ENCODE results near the gene IGFLR1. TPM values are rescaled to one million over a fixed set of nuclear protein-coding genes. Genes with fewer than 3 reads are reported as not detected.

The IGFLR1 gene
- total and polyA plus RNA-seq, 9 of the 15 experiments (the other 6 are each of a cell fraction or from before 2014, with no cell fraction given) = 1.0 to 14.3 (median 4.6) TPM

GRCh38 chr19:35779033-35779432, 36.8 kb upstream of the IGFLR1 start:
- CTCF ChIA-PET (ENCODE audit: low intra/inter-chr PET ratio) = interaction anchor here (0.7 kb wide), 1 partner anchor 1351 kb away, joined by 3 read pairs; no protein-coding TSS in a partner anchor
- WGBS (ENCODE audit: insufficient coverage, low coverage, missing lambda C conversion rate) = 64% methylated on average over 6 of the region's 8 CpGs
- POLR2A ChIA-PET = interaction anchor here (0.7 kb wide), 1 partner anchor 438 kb away, joined by 4 read pairs; no protein-coding TSS in a partner anchor
- ATAC-seq (no peak), DNase-seq (ENCODE audit: extremely low read depth in 1 of 4, low spot score in 3 of 4) (no peak), FAIRE-seq (no peak)
- H2AFZ ChIP-seq (ENCODE audit: low read depth, low read length) = no peak overlapping the region
- no peaks in the 10 kb centered on the region for H3K9me1 ChIP-seq (ENCODE audit: control insufficient read depth, insufficient read depth, low read length)
- H3K4me3 ChIP-seq = no peak overlapping the region
- no peaks in the 10 kb centered on the region for H3K27me3 ChIP-seq (ENCODE audit: control insufficient read depth in 2 of 2, insufficient read depth in 2 of 2, low read length in 2 of 2)
- H3K4me2 ChIP-seq (ENCODE audit: insufficient read depth, low read length) = no peak overlapping the region
- peak overlapping the region in 1 of 2 experiments; percentile 45; a peak in 1 of 4 replicates for H3K9ac ChIP-seq (ENCODE audit: insufficient read depth in 1 of 2, low read depth in 2 of 2, low read length in 2 of 2)
- H3K36me3 ChIP-seq (ENCODE audit: control insufficient read depth, insufficient read depth, low read length) = peaks cover 24% of the 10 kb centered on the region; the same call in 2 of the 3 replicates
- no peaks in the 10 kb centered on the region for H4K20me1 ChIP-seq (replicated peaks; ENCODE audit: control insufficient read depth, insufficient read depth, low read length)
- no TSS peak for BruUV-seq (replicated peaks)
- H3K9me3 ChIP-seq (replicated peaks; ENCODE audit: control insufficient read depth, insufficient read depth, low read depth, low read length) = no peaks in the 10 kb centered on the region
- no peak overlapping the region for H3K27ac ChIP-seq (ENCODE audit: extremely low read depth, low read depth, low read length)
- peaks cover 5% of the 10 kb centered on the region; the same call in 1 of the 3 replicates for H3K79me2 ChIP-seq (ENCODE audit: control insufficient read depth, insufficient read depth, low read length)
- intact Hi-C loops (cut with micrococcal nuclease) = no loop called here
- in situ Hi-C loops (cut with MboI) = no loop called here
- H3K4me1 ChIP-seq (replicated peaks in 1 of 2; ENCODE audit: control insufficient read depth in 2 of 2, insufficient read depth in 2 of 2, low read length in 2 of 2) = peaks cover 10 to 44% of the 10 kb centered on the region in 2 experiments
- no peak for TF ChIP-seq ZNF140 (CRISPR knock-in tag; IDR thresholded peaks at IDR 0.05)
- no peak for TF ChIP-seq RERE (CRISPR knock-in tag; IDR thresholded peaks at IDR 0.05; ENCODE audit: borderline replicate concordance)
- TF ChIP-seq ZBTB1 (CRISPR knock-in tag; IDR thresholded peaks at IDR 0.05; ENCODE audit: borderline replicate concordance, low read depth) = no peak
- no peak for TF ChIP-seq BCLAF1 (IDR thresholded peaks at IDR 0.05; ENCODE audit: borderline replicate concordance in 1 of 2, control insufficient read depth in 1 of 2, low read depth in 2 of 2, low read length in 1 of 2)
- TF ChIP-seq ZNF174 (CRISPR knock-in tag; IDR thresholded peaks at IDR 0.05) = no peak
- TF ChIP-seq E2F3 (CRISPR knock-in tag; IDR thresholded peaks at IDR 0.05) = no peak
- TF ChIP-seq, protein P1, sequence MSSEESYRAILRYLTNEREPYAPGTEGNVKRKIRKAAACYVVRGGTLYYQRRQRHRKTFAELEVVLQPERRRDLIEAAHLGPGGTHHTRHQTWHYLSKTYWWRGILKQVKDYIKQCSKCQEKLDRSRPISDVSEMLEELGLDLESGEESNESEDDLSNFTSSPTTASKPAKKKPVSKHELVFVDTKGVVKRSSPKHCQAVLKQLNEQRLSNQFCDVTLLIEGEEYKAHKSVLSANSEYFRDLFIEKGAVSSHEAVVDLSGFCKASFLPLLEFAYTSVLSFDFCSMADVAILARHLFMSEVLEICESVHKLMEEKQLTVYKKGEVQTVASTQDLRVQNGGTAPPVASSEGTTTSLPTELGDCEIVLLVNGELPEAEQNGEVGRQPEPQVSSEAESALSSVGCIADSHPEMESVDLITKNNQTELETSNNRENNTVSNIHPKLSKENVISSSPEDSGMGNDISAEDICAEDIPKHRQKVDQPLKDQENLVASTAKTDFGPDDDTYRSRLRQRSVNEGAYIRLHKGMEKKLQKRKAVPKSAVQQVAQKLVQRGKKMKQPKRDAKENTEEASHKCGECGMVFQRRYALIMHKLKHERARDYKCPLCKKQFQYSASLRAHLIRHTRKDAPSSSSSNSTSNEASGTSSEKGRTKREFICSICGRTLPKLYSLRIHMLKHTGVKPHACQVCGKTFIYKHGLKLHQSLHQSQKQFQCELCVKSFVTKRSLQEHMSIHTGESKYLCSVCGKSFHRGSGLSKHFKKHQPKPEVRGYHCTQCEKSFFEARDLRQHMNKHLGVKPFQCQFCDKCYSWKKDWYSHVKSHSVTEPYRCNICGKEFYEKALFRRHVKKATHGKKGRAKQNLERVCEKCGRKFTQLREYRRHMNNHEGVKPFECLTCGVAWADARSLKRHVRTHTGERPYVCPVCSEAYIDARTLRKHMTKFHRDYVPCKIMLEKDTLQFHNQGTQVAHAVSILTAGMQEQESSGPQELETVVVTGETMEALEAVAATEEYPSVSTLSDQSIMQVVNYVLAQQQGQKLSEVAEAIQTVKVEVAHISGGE (CRISPR knock-in tag; IDR thresholded peaks at IDR 0.05) = no peak
